HepG2 (cell line): ENCODE measurements around the gene IL31. TPM values are rescaled to one million over a fixed set of nuclear protein-coding genes. Genes with fewer than 3 reads are reported as not detected.

ENCODE experiments used
- ATAC-seq: fragments of 200-7000 bp; cut with Tn5 transposase; 3 replicates; pipeline ENCODE4 v1.9.1; 2020; ENCODE audit warnings: mild to moderate bottlenecking, moderate library complexity
- BruUV-seq: library from RNA; stranded (reverse); fragments of 400-500 nt; replicated peaks from 2 replicates; lab custom pipeline; 2021; lab: Mats Ljungman, UMichigan
- CTCF ChIA-PET: fragments of 300-600 bp; formaldehyde crosslinking; extraction: SDS; loops from one replicate; lab custom pipeline; 2021; ENCODE audit warnings: low total read pairs, inconsistent platforms, low intra/inter-chr PET ratio; lab: Yijun Ruan, JAX
- POLR2A ChIA-PET: fragments of 350-600 bp; sonication (Branson Sonifier 250); formaldehyde crosslinking; loops from one replicate; lab custom pipeline; 2020; ENCODE audit warnings: antibody characterized with exemption, inconsistent platforms; lab: Yijun Ruan, JAX
- DNase-seq: peaks from one replicate; pipeline ENCODE4 v3.0.0-alpha.2; 2015; ENCODE audit warnings: low spot score
- FAIRE-seq: peaks from 3 replicates; lab custom pipeline; 2011; peaks lifted over from hg19 to GRCh38; lab: Jason Lieb, UNC
- H2AFZ ChIP-seq: one replicate; pipeline ENCODE4 v1.6.1; 2011; ENCODE audit warnings: low read length, inconsistent platforms
- H3K27ac ChIP-seq: fragments of 300-600 bp; 3 replicates; pipeline ENCODE4 v1.8.0; 2011; ENCODE audit warnings: mixed run types, mild to moderate bottlenecking, mixed read lengths, low read length, inconsistent platforms; ENCODE audit not compliant: insufficient read depth; ENCODE audit errors: extremely low read length
- H3K27me3 ChIP-seq, 2 experiments: fragments of 200-600 bp in 1 of 2; 2 replicates in 1 of 2; 3 replicates in 1 of 2; pipeline versions ENCODE4 v1.6.0 to v1.8.0; 2011; ENCODE audit warnings: low read length in 2 of 2, mild to moderate bottlenecking in 2 of 2, moderate library complexity in 2 of 2, inconsistent platforms in 1 of 2; ENCODE audit not compliant: insufficient read depth in 2 of 2, control insufficient read depth in 1 of 2
- H3K36me3 ChIP-seq, 2 experiments: fragments of 200-600 bp in 1 of 2; replicated peaks in 1 of 2; 2 replicates in 1 of 2; 3 replicates in 1 of 2; pipeline versions ENCODE4 v1.5.1 to v1.8.0; 2011; ENCODE audit warnings: low read length in 2 of 2, inconsistent platforms in 1 of 2; ENCODE audit not compliant: insufficient read depth in 2 of 2, control insufficient read depth in 1 of 2
- H3K4me1 ChIP-seq: 2 replicates; pipeline ENCODE4 v1.5.1; 2012; ENCODE audit warnings: low read length, inconsistent platforms; ENCODE audit not compliant: insufficient read depth
- H3K4me2 ChIP-seq: 2 replicates; pipeline ENCODE4 v1.6.0; 2011; ENCODE audit warnings: low read depth, low read length, inconsistent platforms
- H3K4me3 ChIP-seq, 3 experiments: fragments of 200-600 bp in 1 of 3; sonication (generic), shearing (Covaris generic) in 1 of 3; replicated peaks in 1 of 3; 2 replicates each; pipeline ENCODE4 v1.5.1; 2011 to 2016; ENCODE audit warnings: low read length in 3 of 3, inconsistent platforms in 2 of 3, low read depth in 2 of 3, mild to moderate bottlenecking in 2 of 3, control low read depth in 1 of 3, mixed read lengths in 1 of 3; ENCODE audit not compliant: insufficient read depth in 1 of 3
- H3K79me2 ChIP-seq: one replicate; pipeline ENCODE4 v1.6.1; 2011; ENCODE audit warnings: low read length, inconsistent platforms; ENCODE audit not compliant: insufficient read depth
- H3K9ac ChIP-seq: 2 replicates; pipeline ENCODE4 v1.6.0; 2011; ENCODE audit warnings: mild to moderate bottlenecking, low read depth, low read length, inconsistent platforms; ENCODE audit not compliant: insufficient read depth
- H3K9me3 ChIP-seq: 2 replicates; pipeline ENCODE4 v1.5.1; 2012; ENCODE audit warnings: mild to moderate bottlenecking, low read length
- H4K20me1 ChIP-seq: 2 replicates; pipeline ENCODE4 v1.6.0; 2011; ENCODE audit warnings: inconsistent platforms, mild to moderate bottlenecking, low read length, moderate library complexity; ENCODE audit not compliant: insufficient read depth
- CBFB ChIP-seq: sonication (generic); formaldehyde crosslinking; IDR thresholded peaks from 2 replicates; pipeline ENCODE4 v1.4.0; 2020; ENCODE audit warnings: missing genetic modification reagents
- CC2D1A ChIP-seq: sonication (generic); formaldehyde crosslinking; IDR thresholded peaks from 2 replicates; pipeline ENCODE4 v1.8.1; 2023; ENCODE audit warnings: mild to moderate bottlenecking, missing genetic modification reagents
- LCORL ChIP-seq, 2 experiments: fragments of 450-650 bp in 1 of 2; sonication (generic) in 1 of 2; formaldehyde crosslinking in 1 of 2; IDR thresholded peaks; 2 replicates each; pipeline versions ENCODE4 v1.5.0 to v1.6.1; 2017 to 2020; ENCODE audit warnings: antibody characterized with exemption in 1 of 2, missing genetic modification reagents in 1 of 2
- MAZ ChIP-seq, 2 experiments: sonication (generic) in 1 of 2; formaldehyde crosslinking in 1 of 2; IDR thresholded peaks; 2 replicates each; pipeline versions ENCODE4 v1.5.0 to v1.6.1; 2012 to 2020; ENCODE audit warnings: low read depth in 2 of 2, mild to moderate bottlenecking in 2 of 2, borderline replicate concordance in 1 of 2, improper control_type of control experiment in 1 of 2, low read length in 1 of 2, missing genetic modification reagents in 1 of 2, moderate library complexity in 1 of 2
- MEIS2 ChIP-seq: sonication (generic); formaldehyde crosslinking; IDR thresholded peaks from 2 replicates; pipeline ENCODE4 v1.9.0; 2021; ENCODE audit warnings: mild to moderate bottlenecking, missing genetic modification reagents
- MXI1 ChIP-seq: IDR thresholded peaks from 3 replicates; pipeline ENCODE4 v1.6.1; 2012; ENCODE audit warnings: low read depth, low read length, inconsistent platforms, borderline replicate concordance
- RFX5 ChIP-seq: IDR thresholded peaks from 2 replicates; pipeline ENCODE4 v1.6.1; 2011; ENCODE audit warnings: low read depth, low read length, improper control_type of control experiment
- SCMH1 ChIP-seq: sonication (generic); formaldehyde crosslinking; IDR thresholded peaks from 2 replicates; pipeline ENCODE4 v1.9.0; 2021; ENCODE audit warnings: missing genetic modification reagents, mild to moderate bottlenecking, borderline replicate concordance
- SNRNP70 ChIP-seq: fragments of 200-400 bp; formaldehyde crosslinking; IDR thresholded peaks from 2 replicates; pipeline ENCODE4 v1.6.1; 2017; ENCODE audit warnings: mild to moderate bottlenecking, low read depth, low read length, moderate library complexity
- STAG1 ChIP-seq: sonication (generic); formaldehyde crosslinking; IDR thresholded peaks from 2 replicates; pipeline ENCODE4 v1.4.0; 2020; ENCODE audit warnings: missing genetic modification reagents
- ZNF230 ChIP-seq: sonication (generic); formaldehyde crosslinking; IDR thresholded peaks from 2 replicates; pipeline ENCODE4 v1.4.0; 2020; ENCODE audit warnings: mild to moderate bottlenecking, missing genetic modification reagents
- ZNF337 ChIP-seq: sonication (generic); formaldehyde crosslinking; IDR thresholded peaks from 2 replicates; pipeline ENCODE4 v1.5.1; 2020; ENCODE audit warnings: missing genetic modification reagents, low read depth, mild to moderate bottlenecking, borderline replicate concordance
- WGBS: methylation state at CpG from one replicate; pipeline ENCODE4 v1.1.6; 2017; ENCODE audit warnings: low lambda C conversion rate; 5-methylcytosine and 5-hydroxymethylcytosine counted together
- in situ Hi-C: cut with HindIII; loops from 2 replicates; pipeline ENCODE4 v1.10.0; 2017; ENCODE audit warnings: low pct_unique_long_range_greater_than_20kb; ENCODE audit not compliant: extremely low pct_ligation_motif_present
- intact Hi-C: fragments of 100-400 bp; cut with micrococcal nuclease; formaldehyde crosslinking; loops from one replicate; pipeline ENCODE4 v1.10.0; 2022; ENCODE audit not compliant: unreplicated experiment
- polyA plus RNA-seq, 8 experiments: library from polyadenylated mRNA; depleted of rRNA in 3 of 8; stranded (reverse) in 7 of 8; unstranded in 1 of 8; fragments of >200 nt; fragmentation: Illumina TruSeq in 4 of 8; extraction: Trizol in 4 of 8; gene quantifications; 2 replicates each; pipeline versions ENCODE4 v1.2.1 to v1.2.3, GENCODE V29; 2011 to 2016; ENCODE audit warnings: low read depth in 4 of 8, missing spikeins in 1 of 8, mixed read lengths in 1 of 8; ENCODE audit not compliant: insufficient read depth in 1 of 8
- total RNA-seq, 5 experiments: library from RNA; depleted of rRNA; stranded (reverse); fragments of >200 nt; fragmentation: Illumina TruSeq; extraction: Trizol; gene quantifications; 2 replicates each; pipeline ENCODE4 v1.2.3, GENCODE V29; 2016; ENCODE audit warnings: low read depth in 1 of 5
- TF ChIP-seq, protein P1 (sequence below): sonication (generic); formaldehyde crosslinking; IDR thresholded peaks from 2 replicates; pipeline ENCODE4 v1.9.0; 2021; ENCODE audit warnings: missing genetic modification reagents, mild to moderate bottlenecking, borderline replicate concordance
- TF ChIP-seq, protein P2 (sequence below): sonication (generic); formaldehyde crosslinking; IDR thresholded peaks from 2 replicates; pipeline ENCODE4 v1.4.0; 2020; ENCODE audit warnings: missing genetic modification reagents

The IL31 gene
- total and polyA plus RNA-seq, 2 of the 13 experiments (the other 11 are each of a cell fraction or from before 2014, with no cell fraction given) = not detected

DNA sequence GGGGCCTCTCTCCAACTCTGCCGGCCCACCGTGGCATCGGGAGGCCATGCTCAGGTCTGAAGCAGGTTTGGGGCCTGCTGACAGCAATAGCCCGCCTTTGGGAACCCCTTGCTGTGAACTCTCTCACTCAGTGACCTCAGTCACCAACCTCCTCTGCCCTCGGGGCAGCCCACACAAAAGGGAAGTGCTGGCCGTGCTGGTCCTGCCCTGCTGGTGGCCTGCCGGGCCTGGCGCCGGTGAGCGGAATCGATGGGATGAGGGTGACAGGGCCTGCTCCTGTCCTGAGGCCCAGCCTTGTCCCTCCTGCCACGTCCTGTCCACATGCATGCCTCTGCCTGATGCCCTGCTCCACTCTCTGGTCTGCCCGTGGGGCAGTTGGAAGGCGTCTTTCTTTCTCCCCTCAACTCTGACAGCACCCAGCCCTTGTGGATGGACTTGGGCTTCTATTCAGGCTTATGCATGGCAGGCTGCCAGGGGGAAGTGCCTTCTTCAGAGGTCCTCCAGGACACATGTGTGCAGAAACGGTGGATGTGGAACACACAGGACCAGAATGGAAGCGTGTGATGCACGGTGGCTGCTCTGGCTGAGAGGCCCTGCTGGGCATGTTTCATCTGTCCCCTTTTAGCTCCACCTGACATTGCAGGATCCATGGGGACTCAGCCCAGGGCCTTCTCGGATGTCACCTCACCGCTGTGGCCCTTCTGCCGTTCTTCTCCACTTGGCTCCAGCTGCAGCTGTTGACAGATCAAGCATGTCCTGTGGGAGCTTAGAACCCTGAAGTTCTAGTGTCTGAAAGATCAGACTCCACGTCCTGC, 31.9 kb downstream of the IL31 start:
- ChIA-PET CTCF (no interaction called here), POLR2A (no interaction called here)
- Histone ChIP-seq H3K9ac (no peak overlapping the region), H3K4me3 (no peak overlapping the region), H3K4me1 (no peaks in the 10 kb centered on the region), H2AFZ (no peak overlapping the region), H4K20me1 (no peaks in the 10 kb centered on the region), H3K79me2 (no peaks in the 10 kb centered on the region), H3K9me3 (no peaks in the 10 kb centered on the region), H3K4me2 (no peak overlapping the region), H3K36me3 (peaks cover 8 to 9% of the 10 kb centered on the region in 2 experiments; a peak in 2 of 5 replicates), H3K27ac (no peak overlapping the region), H3K27me3 (no peaks in the 10 kb centered on the region)
- in situ Hi-C loops = loop anchor here (5.0 kb wide), 1 partner anchor 55 kb away; no protein-coding TSS in a partner anchor
- ATAC-seq = no peak
- FAIRE-seq = no peak
- no TSS peak for BruUV-seq
- intact Hi-C loops = no loop called here
- DNase-seq = no peak
- TF ChIP-seq CC2D1A (CRISPR knock-in tag) (no peak), MEIS2 (CRISPR knock-in tag) (no peak)
- 97% methylated on average over 13 of the region's 21 CpGs for WGBS

DNA sequence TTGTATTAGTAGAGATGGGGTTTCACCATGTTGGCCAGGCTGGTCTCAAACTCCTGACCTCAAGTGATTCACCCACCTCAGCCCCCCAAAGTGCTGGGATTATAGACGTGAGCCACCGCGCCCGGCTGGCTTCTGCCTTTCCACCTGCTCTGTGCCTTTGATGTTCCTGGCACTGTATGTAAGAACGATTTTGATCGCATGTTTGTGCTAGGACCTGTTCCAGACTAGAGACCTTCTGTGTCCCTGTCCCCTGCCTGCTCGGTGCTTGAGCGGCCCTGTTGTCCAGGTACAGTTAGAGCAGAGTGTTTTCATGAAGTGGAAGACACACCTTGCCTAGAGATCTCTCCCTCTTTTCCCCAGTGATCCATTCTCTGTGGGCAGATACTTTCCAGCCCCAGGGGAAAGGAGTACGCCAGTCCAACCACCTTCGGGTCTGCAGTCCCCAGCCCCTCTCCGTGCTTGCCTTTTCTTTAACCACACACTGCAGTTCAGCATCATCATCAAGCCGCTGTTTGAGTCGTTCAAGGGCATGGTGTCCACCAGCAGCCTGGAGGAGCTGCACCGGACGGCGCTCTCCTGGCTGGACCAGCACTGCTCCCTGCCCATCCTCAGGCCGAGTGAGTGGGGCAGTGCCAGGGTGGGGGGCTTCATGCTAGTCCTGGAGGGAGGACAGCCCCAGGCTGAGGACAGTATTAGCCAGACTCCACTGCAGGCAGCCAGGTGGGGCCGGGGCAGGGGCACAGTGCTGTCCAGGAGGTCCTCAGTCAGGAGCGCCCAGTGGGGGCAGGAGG, 33.4 kb downstream of the IL31 start:
- no peak overlapping the region for H3K4me2 ChIP-seq
- intact Hi-C loops (no loop called here), in situ Hi-C loops (loop anchor here (5.0 kb wide), 1 partner anchor 57 kb away; no protein-coding TSS in a partner anchor)
- no peaks in the 10 kb centered on the region for H3K4me1 ChIP-seq
- ChIA-PET CTCF (no interaction called here), POLR2A (no interaction called here)
- no peak for ATAC-seq
- peaks cover 9% of the 10 kb centered on the region in 2 experiments; a peak in 2 of 5 replicates for H3K36me3 ChIP-seq
- no peak for DNase-seq
- no peak overlapping the region for H3K27ac ChIP-seq
- BruUV-seq = no TSS peak
- FAIRE-seq = no peak
- H3K9ac ChIP-seq = no peak overlapping the region
- no peaks in the 10 kb centered on the region for H3K79me2 ChIP-seq
- WGBS = over 99% methylated on average over 13 of the region's 19 CpGs
- no peaks in the 10 kb centered on the region for H3K27me3 ChIP-seq
- H4K20me1 ChIP-seq = no peaks in the 10 kb centered on the region
- H3K4me3 ChIP-seq = no peak overlapping the region
- H2AFZ ChIP-seq = no peak overlapping the region
- no peaks in the 10 kb centered on the region for H3K9me3 ChIP-seq
- TF ChIP-seq MAZ (IDR thresholded peaks at IDR 0.05; ENCODE audit: borderline replicate concordance, low read depth, low read length) (no peak), MAZ (CRISPR knock-in tag; IDR thresholded peaks at IDR 0.05; ENCODE audit: low read depth) (no peak), SNRNP70 (no peak), RFX5 (no peak), ZNF337 (CRISPR knock-in tag) (no peak), LCORL (IDR thresholded peaks at IDR 0.05) (no peak), LCORL (CRISPR knock-in tag; IDR thresholded peaks at IDR 0.05) (no peak), SCMH1 (no peak), MXI1 (no peak), CBFB (CRISPR knock-in tag) (no peak), STAG1 (CRISPR knock-in tag) (no peak), ZNF230 (CRISPR knock-in tag) (no peak)
- TF ChIP-seq, protein P1, sequence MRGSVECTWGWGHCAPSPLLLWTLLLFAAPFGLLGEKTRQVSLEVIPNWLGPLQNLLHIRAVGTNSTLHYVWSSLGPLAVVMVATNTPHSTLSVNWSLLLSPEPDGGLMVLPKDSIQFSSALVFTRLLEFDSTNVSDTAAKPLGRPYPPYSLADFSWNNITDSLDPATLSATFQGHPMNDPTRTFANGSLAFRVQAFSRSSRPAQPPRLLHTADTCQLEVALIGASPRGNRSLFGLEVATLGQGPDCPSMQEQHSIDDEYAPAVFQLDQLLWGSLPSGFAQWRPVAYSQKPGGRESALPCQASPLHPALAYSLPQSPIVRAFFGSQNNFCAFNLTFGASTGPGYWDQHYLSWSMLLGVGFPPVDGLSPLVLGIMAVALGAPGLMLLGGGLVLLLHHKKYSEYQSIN (CRISPR knock-in tag) = no peak
- TF ChIP-seq, protein P2, sequence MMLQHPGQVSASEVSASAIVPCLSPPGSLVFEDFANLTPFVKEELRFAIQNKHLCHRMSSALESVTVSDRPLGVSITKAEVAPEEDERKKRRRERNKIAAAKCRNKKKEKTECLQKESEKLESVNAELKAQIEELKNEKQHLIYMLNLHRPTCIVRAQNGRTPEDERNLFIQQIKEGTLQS (CRISPR knock-in tag) = no peak
